Smooth muscle cell (in vitro differentiated cells): ENCODE results near the gene MUSTN1. TPM values are rescaled to one million over a fixed set of nuclear protein-coding genes. Genes with fewer than 3 reads are reported as not detected.

Experiments
- DNase-seq: peaks from one replicate; lab custom pipeline; 2025; ENCODE audit not compliant: unreplicated experiment; lab: John Stamatoyannopoulos, UW
- H2AFZ ChIP-seq: fragments of 200-600 bp; sonication (generic); 2 replicates; pipeline ENCODE4 v1.6.0; 2016; ENCODE audit warnings: antibody characterized with exemption, low read depth, mild to moderate bottlenecking
- H3F3A ChIP-seq: fragments of 200-600 bp; sonication (generic); 2 replicates; pipeline ENCODE4 v1.6.0; 2017; ENCODE audit warnings: antibody characterized with exemption, low read depth
- H3K27ac ChIP-seq: fragments of 200-600 bp; sonication (generic); 2 replicates; pipeline ENCODE4 v1.5.1; 2016; ENCODE audit warnings: low read depth, mild to moderate bottlenecking
- H3K27me3 ChIP-seq: fragments of 200-600 bp; sonication (generic); 2 replicates; pipeline ENCODE4 v1.6.1; 2016; ENCODE audit warnings: low read depth, mild to moderate bottlenecking
- H3K36me3 ChIP-seq: fragments of 200-600 bp; sonication (generic); 2 replicates; pipeline ENCODE4 v1.5.1; 2016; ENCODE audit warnings: low read depth
- H3K4me1 ChIP-seq: fragments of 200-600 bp; sonication (generic); 2 replicates; pipeline ENCODE4 v1.5.1; 2016; ENCODE audit warnings: low read depth
- H3K4me2 ChIP-seq: fragments of 200-600 bp; sonication (generic); 2 replicates; pipeline ENCODE4 v1.6.0; 2016; ENCODE audit warnings: mild to moderate bottlenecking
- H3K4me3 ChIP-seq: fragments of 200-600 bp; sonication (generic); 2 replicates; pipeline ENCODE4 v1.5.1; 2016; ENCODE audit warnings: mild to moderate bottlenecking
- H3K79me2 ChIP-seq: fragments of 200-600 bp; sonication (generic); 2 replicates; pipeline ENCODE4 v1.6.0; 2016; ENCODE audit warnings: low read depth, mild to moderate bottlenecking
- H3K9ac ChIP-seq: fragments of 200-600 bp; sonication (generic); 2 replicates; pipeline ENCODE4 v1.6.0; 2016; ENCODE audit warnings: low read depth
- H3K9me3 ChIP-seq: fragments of 200-600 bp; sonication (generic); replicated peaks from 2 replicates; pipeline ENCODE4 v1.5.1; 2016; ENCODE audit warnings: low read depth
- H4K20me1 ChIP-seq: fragments of 200-600 bp; sonication (generic); 2 replicates; pipeline ENCODE4 v1.6.0; 2016; ENCODE audit warnings: low read depth
- CTCF ChIP-seq: fragments of 200-600 bp; sonication (generic); IDR thresholded peaks from 2 replicates; pipeline ENCODE4 v1.5.1; 2017; ENCODE audit warnings: borderline replicate concordance, mild to moderate bottlenecking, antibody characterized with exemption; ENCODE audit not compliant: insufficient read depth, poor library complexity, severe bottlenecking
- WGBS: methylation state at CpG from one replicate; pipeline ENCODE4 v1.1.7; 2016; ENCODE audit warnings: low lambda C conversion rate; 5-methylcytosine and 5-hydroxymethylcytosine counted together
- polyA plus RNA-seq: library from polyadenylated mRNA; unstranded; fragments of >200 nt; fragmentation: Nextera tagmentation; extraction: Ambion mirVana; gene quantifications from 2 replicates; pipeline ENCODE4 v1.2.1, GENCODE V29; 2016
- total RNA-seq: library from RNA; depleted of rRNA; stranded (reverse); fragments of >200 nt; gene quantifications from 2 replicates; pipeline ENCODE4 v1.2.3, GENCODE V29; 2014

MUSTN1 gene
- total and polyA plus RNA-seq, 2 experiments from 2014 or later: 0.30 to 2.2 TPM

DNA sequence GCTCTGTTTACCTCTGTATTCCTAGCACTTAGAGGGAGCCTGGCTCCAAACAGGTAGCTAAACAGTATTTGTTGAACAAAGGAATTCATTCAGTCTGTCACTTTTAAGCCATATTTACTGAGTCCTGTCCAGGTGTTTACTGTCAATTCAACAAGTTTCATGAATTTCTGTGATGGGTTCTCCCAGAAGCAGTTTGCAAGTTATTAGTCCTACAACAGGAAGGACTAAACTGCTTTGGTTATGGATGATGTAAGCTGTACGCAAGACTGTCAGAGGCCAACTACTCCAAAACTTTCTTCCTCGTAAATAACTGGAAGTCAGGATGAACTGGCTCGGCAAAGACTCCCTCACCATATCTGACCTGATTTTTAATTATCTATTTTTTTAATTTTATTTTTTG, 37.4 kb upstream of the MUSTN1 start:
- Histone ChIP-seq H3F3A (no peaks in the 10 kb centered on the region), H3K27me3 (no peaks in the 10 kb centered on the region), H3K4me1 (no peaks in the 10 kb centered on the region), H3K9ac (no peak overlapping the region), H3K27ac (no peak overlapping the region), H3K79me2 (no peaks in the 10 kb centered on the region), H2AFZ (no peak overlapping the region), H3K4me3 (no peak overlapping the region), H3K4me2 (no peak overlapping the region), H3K9me3 (no peaks in the 10 kb centered on the region), H3K36me3 (no peaks in the 10 kb centered on the region), H4K20me1 (peaks cover 37% of the 10 kb centered on the region)
- TF ChIP-seq CTCF: no peak
- DNase-seq: no peak
- WGBS: 41% methylated on average over 3 of the region's 3 CpGs

DNA sequence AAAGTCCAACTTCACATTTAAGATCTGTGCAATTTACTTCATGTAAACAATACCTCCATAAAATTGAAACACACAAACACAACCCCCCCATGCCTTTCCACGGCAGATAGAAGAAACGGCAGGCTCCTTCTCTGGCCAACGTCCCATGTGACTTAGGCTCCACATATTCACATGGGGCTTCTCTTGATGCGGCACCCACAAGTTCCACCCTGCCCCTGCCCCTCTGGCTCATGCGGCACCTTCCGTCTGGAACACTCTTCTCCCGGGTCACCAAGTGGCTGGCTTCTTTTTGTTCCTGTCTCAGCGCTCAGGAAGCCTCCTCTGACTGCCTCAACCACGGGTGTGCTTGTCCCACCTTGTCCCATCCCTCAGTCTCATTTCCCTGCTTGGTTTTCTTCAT, 36.9 kb upstream of the MUSTN1 start:
- Histone ChIP-seq H3K27ac (no peak overlapping the region), H4K20me1 (peaks cover 37% of the 10 kb centered on the region), H2AFZ (no peak overlapping the region), H3K9ac (no peak overlapping the region), H3F3A (no peaks in the 10 kb centered on the region), H3K36me3 (no peaks in the 10 kb centered on the region), H3K79me2 (no peaks in the 10 kb centered on the region), H3K9me3 (no peaks in the 10 kb centered on the region), H3K4me1 (no peaks in the 10 kb centered on the region), H3K27me3 (no peaks in the 10 kb centered on the region), H3K4me2 (no peak overlapping the region), H3K4me3 (no peak overlapping the region)
- TF ChIP-seq CTCF: no peak
- DNase-seq: no peak
- WGBS: 92% methylated on average over 9 of the region's 9 CpGs

DNA sequence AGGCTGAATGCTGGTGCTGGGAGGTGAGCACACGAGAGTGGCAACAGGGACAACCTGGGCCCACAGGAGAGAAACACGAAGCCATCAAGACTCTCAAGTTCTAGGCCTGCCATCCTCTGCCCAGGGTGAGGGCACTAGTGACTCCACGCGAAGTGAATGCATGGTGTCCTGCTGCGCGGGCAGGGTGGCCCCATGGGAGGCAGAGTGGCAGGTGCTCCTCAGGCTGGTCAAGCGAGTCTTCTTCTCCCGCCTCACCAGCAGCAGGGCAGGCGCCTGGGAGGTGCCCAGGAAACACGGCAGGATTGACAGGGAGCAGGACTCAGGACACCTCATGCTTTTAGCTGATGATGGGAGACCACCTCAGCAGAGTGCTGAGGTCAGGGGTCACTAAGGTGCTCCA, 35.7 kb upstream of the MUSTN1 start:
- Histone ChIP-seq H3K4me3 (no peak overlapping the region), H3K4me2 (no peak overlapping the region), H3K36me3 (no peaks in the 10 kb centered on the region), H3K9me3 (no peaks in the 10 kb centered on the region), H3K27me3 (no peaks in the 10 kb centered on the region), H3K4me1 (no peaks in the 10 kb centered on the region), H3F3A (no peaks in the 10 kb centered on the region), H3K9ac (no peak overlapping the region), H2AFZ (no peak overlapping the region), H4K20me1 (peaks cover 28% of the 10 kb centered on the region), H3K27ac (no peak overlapping the region), H3K79me2 (no peaks in the 10 kb centered on the region)
- TF ChIP-seq CTCF: no peak
- over 99% methylated on average over 10 of the region's 10 CpGs for WGBS
- no peak for DNase-seq

DNA sequence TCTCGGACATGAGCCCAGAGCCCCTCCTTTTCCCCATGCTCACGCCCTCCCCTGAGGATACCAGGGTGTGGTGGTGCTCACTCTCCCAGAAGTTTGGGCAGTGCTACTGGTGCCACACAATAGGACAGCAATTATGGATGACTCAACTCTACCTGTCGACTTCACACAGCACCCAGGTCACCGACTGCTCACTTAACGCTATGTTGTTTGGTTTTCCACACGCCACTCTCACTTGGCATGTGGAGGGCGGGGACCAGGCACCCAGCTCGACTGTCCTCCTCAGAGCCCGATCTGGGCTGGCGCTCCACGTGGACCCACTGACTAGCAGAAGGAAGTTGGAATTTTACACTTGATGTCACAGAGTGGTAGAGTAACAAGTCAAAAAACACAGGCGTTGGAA, 31.6 kb upstream of the MUSTN1 start:
- Histone ChIP-seq H3K79me2 (no peaks in the 10 kb centered on the region), H4K20me1 (no peaks in the 10 kb centered on the region), H3F3A (no peaks in the 10 kb centered on the region), H3K4me3 (no peak overlapping the region), H3K27me3 (no peaks in the 10 kb centered on the region), H3K9ac (no peak overlapping the region), H2AFZ (no peak overlapping the region), H3K4me1 (no peaks in the 10 kb centered on the region), H3K27ac (no peak overlapping the region), H3K36me3 (no peaks in the 10 kb centered on the region), H3K4me2 (no peak overlapping the region), H3K9me3 (no peaks in the 10 kb centered on the region)
- TF ChIP-seq CTCF: no peak
- DNase-seq: no peak
- 95% methylated on average over 12 of the region's 12 CpGs for WGBS
